GM12874 (cell line): Measurements from ENCODE around the gene SORCS3.
A peak's percentile ranks its signal among the peaks of the same experiment; 100 is the strongest.

ENCODE experiments used
- TF ChIP-seq, protein P1 (sequence below): IDR thresholded peaks from 2 replicates; pipeline ENCODE4 v1.5.1; 2011; ENCODE audit warnings: low read depth, mild to moderate bottlenecking, control low read depth, low read length, moderate library complexity; ENCODE audit not compliant: insufficient read depth

SORCS3 gene

DNA sequence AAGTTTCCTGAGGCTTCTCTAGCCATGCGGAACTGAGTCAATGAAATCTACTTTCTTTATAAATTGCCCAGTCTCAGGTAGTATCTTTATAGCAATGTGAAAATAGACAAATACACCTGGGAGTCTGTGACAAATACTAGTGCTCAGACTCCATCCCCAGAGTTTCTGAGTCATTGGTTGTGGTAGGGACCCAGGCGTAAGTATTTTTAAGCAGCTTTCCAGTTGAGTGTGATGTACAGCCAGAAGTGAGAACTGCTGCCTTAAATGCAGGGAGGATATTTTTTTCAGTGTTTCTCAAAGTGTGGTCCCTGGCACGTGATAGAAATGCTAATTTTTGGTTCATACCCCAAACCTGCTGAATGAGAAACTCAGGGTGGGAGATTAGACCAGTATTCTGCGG lies 121.7 kb downstream of the SORCS3 start:
- TF ChIP-seq, protein P1, sequence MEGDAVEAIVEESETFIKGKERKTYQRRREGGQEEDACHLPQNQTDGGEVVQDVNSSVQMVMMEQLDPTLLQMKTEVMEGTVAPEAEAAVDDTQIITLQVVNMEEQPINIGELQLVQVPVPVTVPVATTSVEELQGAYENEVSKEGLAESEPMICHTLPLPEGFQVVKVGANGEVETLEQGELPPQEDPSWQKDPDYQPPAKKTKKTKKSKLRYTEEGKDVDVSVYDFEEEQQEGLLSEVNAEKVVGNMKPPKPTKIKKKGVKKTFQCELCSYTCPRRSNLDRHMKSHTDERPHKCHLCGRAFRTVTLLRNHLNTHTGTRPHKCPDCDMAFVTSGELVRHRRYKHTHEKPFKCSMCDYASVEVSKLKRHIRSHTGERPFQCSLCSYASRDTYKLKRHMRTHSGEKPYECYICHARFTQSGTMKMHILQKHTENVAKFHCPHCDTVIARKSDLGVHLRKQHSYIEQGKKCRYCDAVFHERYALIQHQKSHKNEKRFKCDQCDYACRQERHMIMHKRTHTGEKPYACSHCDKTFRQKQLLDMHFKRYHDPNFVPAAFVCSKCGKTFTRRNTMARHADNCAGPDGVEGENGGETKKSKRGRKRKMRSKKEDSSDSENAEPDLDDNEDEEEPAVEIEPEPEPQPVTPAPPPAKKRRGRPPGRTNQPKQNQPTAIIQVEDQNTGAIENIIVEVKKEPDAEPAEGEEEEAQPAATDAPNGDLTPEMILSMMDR, result no peak

DNA sequence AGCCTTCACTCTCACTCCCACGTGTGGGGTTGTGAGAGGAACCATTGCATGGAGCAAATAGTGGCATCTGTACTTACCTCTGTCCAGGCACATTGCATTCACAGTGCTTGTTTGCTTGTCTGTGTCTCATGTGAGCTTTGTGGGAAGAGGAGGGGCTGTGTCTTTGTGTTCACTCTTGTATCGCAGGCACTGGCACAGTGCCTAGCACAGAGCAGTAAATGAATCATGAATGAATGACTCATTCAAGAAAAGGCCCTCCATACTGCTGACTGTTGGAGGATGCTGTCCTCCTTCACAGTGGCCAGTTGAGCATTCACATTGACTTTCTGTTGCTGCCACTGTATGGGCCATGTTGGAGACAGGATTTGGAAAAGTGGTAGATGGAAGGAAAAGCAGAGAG lies 125.3 kb downstream of the SORCS3 start:
- TF ChIP-seq, protein P1, result no peak

DNA sequence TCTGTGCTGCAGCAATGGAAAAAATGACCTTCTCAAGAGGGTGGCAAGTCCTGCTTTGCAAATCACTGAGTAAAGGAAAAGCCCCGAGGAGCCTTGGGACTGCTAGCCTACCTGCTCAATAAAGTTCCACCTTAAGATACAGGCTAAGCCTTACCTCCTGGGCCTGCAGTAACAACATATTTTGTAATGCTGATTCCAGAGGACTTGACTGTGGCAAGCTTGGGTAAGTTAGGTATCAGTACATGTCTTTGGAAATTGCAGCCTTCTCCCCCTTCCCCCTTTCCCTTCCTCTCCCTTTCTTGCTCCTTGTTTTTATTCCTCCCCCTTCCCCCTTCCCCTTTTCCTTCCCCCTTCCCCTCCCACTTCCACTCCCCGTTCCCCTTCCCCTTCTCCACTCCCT lies 126.2 kb downstream of the SORCS3 start:
- TF ChIP-seq, protein P1, result no peak

DNA sequence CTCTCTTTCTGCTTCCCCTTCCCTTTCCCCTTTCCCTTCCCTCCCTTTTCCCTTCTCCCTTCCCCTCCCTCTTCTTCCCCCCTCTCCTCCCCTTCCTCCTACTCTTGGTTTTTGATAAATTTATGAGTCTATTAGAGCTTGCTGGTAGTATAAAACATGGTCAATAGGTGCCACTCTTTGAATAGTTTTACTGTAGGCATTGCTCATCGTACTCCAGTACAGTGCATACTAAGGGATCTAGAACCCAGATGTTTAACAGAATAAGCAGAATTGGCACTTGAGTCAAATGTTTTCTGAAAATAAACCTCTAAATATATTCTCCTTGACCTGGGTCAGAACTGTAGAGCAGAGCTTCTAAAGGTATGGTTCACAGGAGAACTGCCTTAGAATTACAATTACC lies 126.7 kb downstream of the SORCS3 start:
- TF ChIP-seq, protein P1, result no peak

DNA sequence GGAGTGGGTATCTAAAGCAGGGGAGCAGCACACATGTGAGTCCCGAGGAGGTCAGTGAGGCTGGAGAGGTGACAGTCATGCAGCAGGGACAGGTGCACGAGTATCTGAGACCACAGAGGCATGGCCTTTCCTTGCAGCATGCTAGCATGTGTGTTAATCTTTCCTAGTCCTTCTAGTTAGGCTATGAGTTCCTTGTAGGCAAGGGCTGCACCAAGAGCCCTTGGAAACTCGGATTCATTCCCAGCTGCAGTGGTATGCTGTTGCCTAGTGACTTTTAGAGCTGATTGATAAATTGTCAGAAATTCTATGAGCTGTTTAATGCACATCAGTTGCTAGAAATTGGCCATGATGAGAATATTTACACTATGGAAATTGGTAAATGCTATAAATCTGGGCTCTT lies 132.0 kb downstream of the SORCS3 start:
- TF ChIP-seq, protein P1, result no peak

DNA sequence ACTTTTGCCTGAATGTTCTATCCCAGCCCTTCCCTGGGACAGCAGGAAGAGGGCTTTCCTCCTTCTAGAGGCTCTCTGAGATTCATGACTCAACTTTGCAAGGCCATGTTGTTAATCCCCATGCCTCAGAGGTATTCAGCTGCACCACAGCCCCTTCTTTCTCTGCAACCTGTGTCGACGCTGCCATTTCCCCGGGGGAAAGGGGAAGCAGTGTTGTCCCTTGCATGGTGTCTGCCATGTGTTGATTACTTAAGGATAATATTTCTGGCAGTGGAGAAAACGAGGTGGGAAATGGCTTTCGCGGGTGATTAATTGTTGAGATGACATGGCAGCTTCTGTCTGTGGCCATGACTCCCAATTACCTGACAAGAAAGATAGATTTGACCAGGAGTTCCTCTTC lies 133.1 kb downstream of the SORCS3 start:
- TF ChIP-seq, protein P1, result no peak

DNA sequence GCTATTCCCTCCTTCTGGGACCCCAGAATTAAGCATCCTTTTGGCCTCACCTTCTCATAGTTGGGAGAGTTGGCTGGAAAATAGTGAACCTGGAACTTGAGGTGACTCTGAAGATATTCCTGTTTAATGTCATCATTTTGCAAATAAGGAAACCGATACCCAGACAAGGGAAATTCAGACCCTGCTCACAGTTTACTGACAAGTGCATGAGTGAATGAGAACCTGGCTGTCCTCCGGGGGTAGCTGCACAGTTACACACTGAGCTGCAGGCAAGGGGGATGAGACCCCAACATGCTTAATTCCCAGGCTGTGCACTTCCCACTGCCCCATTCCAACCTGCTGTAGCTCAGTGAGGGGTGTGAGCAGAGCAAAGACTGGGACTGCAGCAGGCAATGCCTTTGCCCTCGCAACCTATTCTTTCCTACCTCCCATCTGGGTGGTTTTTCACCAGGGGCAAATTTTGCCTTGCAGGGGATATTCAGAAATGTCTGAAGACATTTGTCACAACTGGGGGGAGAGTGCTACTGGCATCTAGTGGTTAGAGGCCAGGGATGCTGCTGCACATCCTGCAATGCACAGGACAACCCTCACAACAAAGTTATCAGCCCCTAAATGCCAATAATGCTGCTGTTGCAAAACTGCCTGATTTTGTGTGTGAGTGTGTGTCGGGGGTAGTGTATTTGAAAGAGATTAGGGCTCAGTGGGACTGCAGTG lies 136.2 kb downstream of the SORCS3 start:
- TF ChIP-seq, protein P1, result peak; percentile 27

DNA sequence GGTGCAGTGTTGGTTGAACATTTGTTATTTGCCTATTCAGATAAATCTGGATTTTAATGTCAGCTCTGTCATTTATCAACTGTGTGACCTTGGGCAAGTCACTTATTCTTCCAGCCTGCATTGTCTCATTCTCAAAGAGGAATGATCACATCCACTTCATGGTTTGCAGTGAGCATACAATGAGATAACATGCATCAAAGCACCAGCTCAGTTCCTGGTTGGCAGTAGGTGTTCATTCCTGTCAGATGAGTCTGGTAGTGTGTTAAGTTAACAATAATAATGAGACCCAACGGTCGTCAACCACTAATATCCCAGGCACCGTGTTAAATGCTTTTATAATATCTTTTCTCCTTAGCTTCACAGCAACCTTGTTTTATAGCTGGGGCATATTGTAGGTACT lies 137.3 kb downstream of the SORCS3 start:
- TF ChIP-seq, protein P1, result no peak
